Epithelial cell of proximal tubule (primary cell): ENCODE data around the gene PPP2R2D. TPM values are rescaled to one million over a fixed set of nuclear protein-coding genes. Genes with fewer than 3 reads are reported as not detected.

ENCODE experiments used
- DNase-seq: peaks from one replicate; pipeline ENCODE4 v3.0.0-alpha.2; 2011; ENCODE audit warnings: low read depth
- H3K4me3 ChIP-seq: 2 replicates; pipeline ENCODE4 v1.5.1; 2011; ENCODE audit warnings: low read depth, mild to moderate bottlenecking, low read length
- total RNA-seq: library from RNA; depleted of rRNA; stranded (reverse); fragments of >200 nt; gene quantifications from 2 replicates; pipeline ENCODE4 v1.2.3, GENCODE V29; 2015
- TF ChIP-seq, protein P1 (sequence below): conservative IDR thresholded peaks from 2 replicates; pipeline ENCODE4 v1.5.1; 2012; ENCODE audit warnings: low read depth, mild to moderate bottlenecking, low read length

The PPP2R2D gene
- total RNA-seq, 1 donor from 2014 or later, result 28.6 TPM

- no peak for DNase-seq
- TF ChIP-seq, protein P1, sequence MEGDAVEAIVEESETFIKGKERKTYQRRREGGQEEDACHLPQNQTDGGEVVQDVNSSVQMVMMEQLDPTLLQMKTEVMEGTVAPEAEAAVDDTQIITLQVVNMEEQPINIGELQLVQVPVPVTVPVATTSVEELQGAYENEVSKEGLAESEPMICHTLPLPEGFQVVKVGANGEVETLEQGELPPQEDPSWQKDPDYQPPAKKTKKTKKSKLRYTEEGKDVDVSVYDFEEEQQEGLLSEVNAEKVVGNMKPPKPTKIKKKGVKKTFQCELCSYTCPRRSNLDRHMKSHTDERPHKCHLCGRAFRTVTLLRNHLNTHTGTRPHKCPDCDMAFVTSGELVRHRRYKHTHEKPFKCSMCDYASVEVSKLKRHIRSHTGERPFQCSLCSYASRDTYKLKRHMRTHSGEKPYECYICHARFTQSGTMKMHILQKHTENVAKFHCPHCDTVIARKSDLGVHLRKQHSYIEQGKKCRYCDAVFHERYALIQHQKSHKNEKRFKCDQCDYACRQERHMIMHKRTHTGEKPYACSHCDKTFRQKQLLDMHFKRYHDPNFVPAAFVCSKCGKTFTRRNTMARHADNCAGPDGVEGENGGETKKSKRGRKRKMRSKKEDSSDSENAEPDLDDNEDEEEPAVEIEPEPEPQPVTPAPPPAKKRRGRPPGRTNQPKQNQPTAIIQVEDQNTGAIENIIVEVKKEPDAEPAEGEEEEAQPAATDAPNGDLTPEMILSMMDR, result peak; percentile 84
These were observed 25.8 kb upstream of the PPP2R2D start for GRCh38 chr10:131874991-131875451.

DNA sequence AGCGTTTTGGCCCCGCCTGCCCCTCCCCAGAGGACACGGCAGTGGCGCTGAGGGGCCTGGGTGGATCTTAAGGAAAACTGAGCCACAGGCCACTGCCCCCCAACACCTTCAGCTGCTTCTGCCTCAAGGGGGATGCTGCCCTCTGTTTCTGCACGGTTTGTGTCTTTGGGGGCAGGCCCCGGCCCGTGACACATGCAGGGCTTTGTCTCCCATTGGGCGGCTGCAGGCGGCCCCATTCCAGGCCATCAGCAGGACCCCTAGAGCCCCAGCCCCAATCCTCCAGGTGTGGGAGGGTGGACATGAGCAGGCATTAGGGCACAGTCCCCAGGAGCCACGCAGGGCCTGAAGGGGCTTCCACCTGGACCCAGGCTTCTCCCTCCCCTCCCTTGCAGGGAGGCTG lies 25.3 kb upstream of the PPP2R2D start:
- no peak for DNase-seq
- TF ChIP-seq, protein P1, result no peak
- H3K4me3 ChIP-seq, result no peak overlapping the region

More at GRCh38 chr10:131874991-131875451, 25.8 kb upstream of the PPP2R2D start:
- no peak overlapping the region for H3K4me3 ChIP-seq

- TF ChIP-seq, protein P1, result no peak
- H3K4me3 ChIP-seq, result no peak overlapping the region
- DNase-seq, result no peak
These were observed 24.8 kb upstream of the PPP2R2D start for GRCh38 chr10:131876017-131876416.

DNA sequence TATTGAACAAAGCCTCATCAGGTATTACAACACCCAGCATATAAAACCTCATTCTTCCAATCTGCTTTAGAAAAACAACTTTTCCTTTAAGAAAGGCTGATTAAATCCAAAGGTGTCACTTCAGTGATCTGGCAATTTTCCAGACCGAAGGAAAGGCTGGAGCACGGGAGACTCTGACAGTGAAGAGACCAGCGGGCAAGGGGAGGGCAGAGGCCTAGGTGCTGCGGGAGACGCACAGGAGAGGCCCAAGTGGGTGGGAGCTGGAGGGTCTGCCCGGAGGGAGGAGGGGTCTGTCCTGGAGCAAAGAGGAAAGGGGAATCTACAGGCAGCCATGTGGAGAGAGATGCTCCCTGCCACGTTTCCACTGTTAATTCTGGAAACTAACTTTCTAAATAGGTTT lies 24.3 kb upstream of the PPP2R2D start:
- DNase-seq, result no peak
- no peak overlapping the region for H3K4me3 ChIP-seq
- TF ChIP-seq, protein P1, result no peak

DNA sequence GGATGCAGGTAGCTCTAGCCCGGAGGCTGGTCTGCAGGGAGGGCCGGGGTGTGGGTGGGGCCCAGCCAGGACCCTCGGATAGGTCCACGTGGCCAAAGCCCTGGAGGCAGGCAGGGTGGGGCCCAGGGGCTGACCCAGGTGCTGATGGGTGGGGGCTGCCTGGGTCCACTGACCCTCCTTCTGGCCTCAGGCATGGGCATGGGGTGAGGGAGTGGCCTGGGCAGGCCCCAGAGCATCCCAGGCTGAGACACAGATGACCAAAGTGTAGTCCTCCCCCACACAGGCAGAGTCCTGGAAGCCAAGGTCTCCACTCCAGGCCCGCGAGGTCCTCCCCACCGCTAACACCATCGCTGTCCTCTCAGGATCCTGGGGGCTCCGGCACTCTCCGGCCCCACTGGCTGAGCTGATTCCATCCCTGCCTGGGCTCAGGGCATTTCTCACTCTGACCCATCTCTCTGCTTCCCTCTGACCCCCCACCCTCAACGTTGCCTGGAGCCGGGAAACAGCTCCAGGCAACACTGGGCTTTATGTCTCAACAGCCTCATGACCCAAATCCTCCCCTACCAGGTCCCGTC lies 20.7 kb upstream of the PPP2R2D start:
- DNase-seq, result no peak
- no peak overlapping the region for H3K4me3 ChIP-seq
- TF ChIP-seq, protein P1, result no peak

DNA sequence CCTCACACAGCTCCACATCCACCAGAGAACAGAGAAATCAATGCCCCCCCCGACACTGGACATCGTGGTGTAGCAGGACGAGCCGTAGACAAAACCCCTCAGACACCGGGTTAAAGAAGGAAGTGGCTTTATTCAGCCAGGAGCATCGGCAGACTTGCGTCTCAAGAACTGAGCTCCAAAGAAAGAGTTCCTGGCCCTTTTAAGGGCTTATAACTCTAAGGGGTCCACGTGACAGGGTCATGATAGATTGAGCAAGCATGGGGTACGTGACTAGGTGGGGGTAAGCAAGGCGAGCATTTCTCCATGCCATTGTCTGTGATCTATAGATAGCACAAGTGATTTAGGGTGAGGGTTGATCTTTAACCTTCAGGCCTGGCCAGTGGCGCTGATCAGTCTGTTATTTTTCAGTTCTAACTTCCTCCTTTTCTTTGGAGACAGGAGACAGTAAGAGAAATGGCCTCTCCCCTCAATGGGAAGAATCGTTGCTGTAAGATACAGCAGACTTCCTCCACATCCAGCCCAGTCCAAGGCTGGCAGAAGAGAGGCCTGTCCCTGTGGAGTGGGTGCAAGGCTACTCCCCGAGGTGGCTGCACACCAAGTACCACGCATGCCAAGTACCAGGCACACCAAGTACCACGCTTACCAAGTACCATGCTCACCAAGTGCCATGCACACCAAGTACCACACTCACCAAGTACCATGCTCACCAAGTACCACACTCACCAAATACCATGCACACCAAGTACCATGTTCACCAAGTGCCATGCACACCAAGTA lies 19.5 kb upstream of the PPP2R2D start:
- no peak for DNase-seq
- TF ChIP-seq, protein P1, result no peak
- no peak overlapping the region for H3K4me3 ChIP-seq
